ENCODE data around the gene AKR7A3.
A peak's percentile ranks its signal among the peaks of the same experiment; 100 is the strongest.

Gene AKR7A3

DNA sequence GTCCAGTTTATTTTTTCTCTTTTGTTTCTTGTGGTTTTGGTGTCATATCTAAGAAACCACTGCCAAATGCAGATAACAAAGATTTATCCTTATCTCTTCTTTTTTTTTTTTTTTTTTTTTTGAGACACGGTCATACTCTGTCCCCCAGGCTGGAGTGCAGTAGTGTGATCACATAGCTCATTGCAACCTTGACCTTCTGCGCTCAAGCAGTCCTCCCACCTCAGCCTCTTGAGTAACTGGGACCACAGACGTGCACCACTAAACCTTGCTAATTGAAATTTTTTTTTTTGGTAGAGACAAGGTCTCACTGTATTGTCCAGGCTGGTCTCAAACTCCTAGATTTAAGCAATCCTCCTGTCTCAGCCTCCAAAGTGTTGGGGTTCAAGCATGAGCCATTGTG lies 32.5 kb upstream of the AKR7A3 start:
- WGBS, 2 experiments = 87 to 95% methylated on average over 3 of the region's 3 CpGs

GRCh38 chr1:19319196-19319595 lies 30.6 kb upstream of the AKR7A3 start:
- no peaks in the 10 kb centered on the region for H3K4me1 ChIP-seq (ENCODE audit: control insufficient read depth, insufficient read depth, low read length)
- no peaks in the 10 kb centered on the region for H3K27me3 ChIP-seq (ENCODE audit: control insufficient read depth, insufficient read depth, low read length, poor library complexity, severe bottlenecking)
- 90 to 98% methylated on average over 3 of the region's 3 CpGs for whole genome bisulfite sequencing, 2 experiments
- no peaks in the 10 kb centered on the region for H3K36me3 ChIP-seq (ENCODE audit: control insufficient read depth, insufficient read depth, low read length)
- no peaks in the 10 kb centered on the region for H3K9me3 ChIP-seq (ENCODE audit: control insufficient read depth, low read length)
- H3K27ac ChIP-seq (ENCODE audit: insufficient read depth, low read depth, low read length, poor library complexity, severe bottlenecking) = no peak overlapping the region
- H3K4me3 ChIP-seq (ENCODE audit: insufficient read depth, low read depth, low read length) = no peak overlapping the region

More for the DNA sequence above, 32.5 kb upstream of the AKR7A3 start:
- Histone ChIP-seq H3K36me3 (ENCODE audit: control insufficient read depth, insufficient read depth, low read length) (peaks cover 2% of the 10 kb centered on the region), H3K9me3 (ENCODE audit: control insufficient read depth, low read length) (no peaks in the 10 kb centered on the region), H3K27me3 (ENCODE audit: control insufficient read depth, insufficient read depth, low read length, poor library complexity, severe bottlenecking) (no peaks in the 10 kb centered on the region), H3K4me3 (ENCODE audit: insufficient read depth, low read depth, low read length) (no peak overlapping the region), H3K4me1 (ENCODE audit: control insufficient read depth, insufficient read depth, low read length) (no peaks in the 10 kb centered on the region), H3K27ac (ENCODE audit: insufficient read depth, low read depth, low read length, poor library complexity, severe bottlenecking) (no peak overlapping the region)

- WGBS, 2 experiments = 80 to 81% methylated on average over 13 of the region's 13 CpGs
- Histone ChIP-seq H3K36me3 (ENCODE audit: control insufficient read depth, insufficient read depth, low read length) (no peaks in the 10 kb centered on the region), H3K27ac (ENCODE audit: insufficient read depth, low read depth, low read length, poor library complexity, severe bottlenecking) (no peak overlapping the region), H3K4me1 (ENCODE audit: control insufficient read depth, insufficient read depth, low read length) (peaks cover 6% of the 10 kb centered on the region), H3K27me3 (ENCODE audit: control insufficient read depth, insufficient read depth, low read length, poor library complexity, severe bottlenecking) (no peaks in the 10 kb centered on the region), H3K9me3 (ENCODE audit: control insufficient read depth, low read length) (no peaks in the 10 kb centered on the region), H3K4me3 (ENCODE audit: insufficient read depth, low read depth, low read length) (no peak overlapping the region)
Measured at GRCh38 chr1:19317126-19317910, 28.7 kb upstream of the AKR7A3 start.

DNA sequence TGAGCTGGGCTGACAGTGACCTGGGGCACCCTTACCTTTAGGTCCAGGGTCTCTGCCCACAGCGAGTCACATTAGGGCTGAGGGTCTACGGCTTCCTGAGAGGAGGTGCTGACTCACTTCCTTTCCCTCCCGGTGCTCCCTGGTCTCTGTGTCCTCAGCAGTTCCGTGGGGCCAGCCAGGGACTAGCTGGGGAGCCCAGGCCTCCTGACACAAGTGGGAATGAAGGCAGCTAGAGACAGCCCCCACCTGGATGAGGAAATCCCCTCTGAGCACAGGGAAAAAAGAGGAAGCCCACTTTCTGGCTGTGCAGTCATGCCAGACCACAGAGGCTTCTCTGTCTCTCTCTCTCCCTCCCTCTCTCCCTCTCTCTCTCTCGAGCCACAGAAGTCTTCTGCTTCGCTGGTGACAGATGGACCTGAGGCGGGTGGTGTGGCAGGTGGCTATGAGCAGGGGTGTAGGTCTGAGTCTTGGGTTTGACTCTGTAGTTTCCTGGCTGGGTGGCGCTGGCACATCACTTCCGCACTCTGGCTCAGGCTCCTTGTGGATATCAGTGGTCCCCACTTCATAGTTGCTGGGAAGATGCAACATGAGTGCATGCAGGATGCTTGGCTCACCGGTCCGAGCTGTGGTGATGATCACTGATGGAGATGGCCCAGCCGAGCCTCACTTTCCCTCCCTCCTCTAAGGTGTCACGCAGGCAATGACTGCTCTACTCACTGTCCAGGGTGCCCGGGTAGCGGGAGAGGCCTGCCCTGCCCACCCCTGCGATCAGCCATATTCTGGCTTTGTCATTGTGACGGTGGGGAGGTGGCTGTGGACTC lies 27.0 kb upstream of the AKR7A3 start:
- H3K36me3 ChIP-seq (ENCODE audit: control insufficient read depth, insufficient read depth, low read length) = no peaks in the 10 kb centered on the region
- no peaks in the 10 kb centered on the region for H3K9me3 ChIP-seq (ENCODE audit: control insufficient read depth, low read length)
- no peak overlapping the region for H3K4me3 ChIP-seq (ENCODE audit: insufficient read depth, low read depth, low read length)
- peaks cover 6% of the 10 kb centered on the region for H3K4me1 ChIP-seq (ENCODE audit: control insufficient read depth, insufficient read depth, low read length)
- no peaks in the 10 kb centered on the region for H3K27me3 ChIP-seq (ENCODE audit: control insufficient read depth, insufficient read depth, low read length, poor library complexity, severe bottlenecking)
- WGBS, 2 experiments = 83% methylated on average over 17 of the region's 17 CpGs
- H3K27ac ChIP-seq (ENCODE audit: insufficient read depth, low read depth, low read length, poor library complexity, severe bottlenecking) = no peak overlapping the region

DNA sequence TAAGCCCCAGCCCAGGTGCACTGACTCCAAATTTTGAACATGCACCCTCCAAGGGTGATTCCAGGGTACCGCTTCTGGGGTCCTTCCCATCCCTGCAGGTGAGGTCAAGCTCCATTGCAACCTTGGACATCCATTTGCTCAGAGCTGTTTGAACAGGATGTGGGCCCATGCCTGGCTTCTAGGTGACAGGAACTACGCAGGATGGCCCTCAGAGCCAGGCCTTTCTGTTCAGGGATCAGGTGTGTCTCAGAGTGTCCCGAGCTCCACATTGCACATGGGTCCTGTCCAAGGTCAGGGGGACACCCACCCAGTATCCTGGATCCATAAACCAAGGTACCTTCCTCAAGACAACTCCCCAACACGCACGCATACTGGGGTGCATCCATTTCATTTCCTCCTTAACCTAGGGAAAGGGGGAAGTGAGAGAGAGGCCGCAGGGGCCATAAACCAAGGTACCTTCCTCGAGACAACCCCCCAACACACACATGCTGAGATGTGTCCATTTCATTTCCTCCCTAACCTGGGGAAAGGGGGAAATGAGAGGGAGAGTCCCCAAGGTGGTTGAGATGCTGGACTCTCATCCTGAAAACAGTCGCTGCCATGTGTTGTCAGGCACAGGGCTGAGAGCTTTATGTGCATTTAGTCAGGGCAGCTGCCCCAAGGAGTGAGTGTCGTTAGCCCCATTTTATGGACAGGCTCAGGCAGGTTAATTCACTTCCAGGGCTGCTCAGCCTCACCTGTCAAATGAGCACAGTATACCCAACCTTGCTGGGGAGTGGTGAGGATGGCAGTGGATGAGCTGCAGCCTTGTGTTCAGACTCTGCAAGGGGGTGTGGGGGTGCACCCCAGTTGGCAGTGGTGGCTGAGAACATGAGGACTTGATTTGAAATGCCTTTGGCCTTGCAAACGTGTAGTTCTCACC lies 25.7 kb upstream of the AKR7A3 start:
- WGBS, 2 experiments = 93 to 97% methylated on average over 8 to 9 of the region's 10 CpGs
- no peak overlapping the region for H3K4me3 ChIP-seq (ENCODE audit: insufficient read depth, low read depth, low read length)
- H3K36me3 ChIP-seq (ENCODE audit: control insufficient read depth, insufficient read depth, low read length) = no peaks in the 10 kb centered on the region

DNA sequence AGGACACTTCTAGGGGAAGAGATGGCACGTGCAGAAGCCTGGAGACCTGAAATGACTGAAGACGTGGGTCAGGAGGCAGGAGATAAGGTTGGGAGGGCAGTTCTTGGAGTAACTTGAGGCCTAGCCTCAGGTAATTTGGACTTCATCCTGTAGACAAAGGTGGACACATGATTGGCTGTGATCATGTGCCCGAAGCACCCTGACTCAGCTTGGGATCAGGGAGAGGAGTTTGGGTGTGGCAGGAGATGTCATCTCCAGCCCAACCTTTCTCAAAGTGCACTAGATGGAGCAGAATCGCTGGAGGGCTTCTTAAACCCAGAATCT lies 25.0 kb upstream of the AKR7A3 start:
- Histone ChIP-seq H3K4me3 (ENCODE audit: insufficient read depth, low read depth, low read length) (no peak overlapping the region), H3K4me1 (ENCODE audit: control insufficient read depth, insufficient read depth, low read length) (peaks cover 6% of the 10 kb centered on the region), H3K36me3 (ENCODE audit: control insufficient read depth, insufficient read depth, low read length) (no peaks in the 10 kb centered on the region), H3K27me3 (ENCODE audit: control insufficient read depth, insufficient read depth, low read length, poor library complexity, severe bottlenecking) (no peaks in the 10 kb centered on the region), H3K9me3 (ENCODE audit: control insufficient read depth, low read length) (no peaks in the 10 kb centered on the region), H3K27ac (ENCODE audit: insufficient read depth, low read depth, low read length, poor library complexity, severe bottlenecking) (no peak overlapping the region)
- 92 to 95% methylated on average over 4 of the region's 4 CpGs for WGBS, 2 experiments

More for the DNA sequence above, 25.7 kb upstream of the AKR7A3 start:
- no peaks in the 10 kb centered on the region for H3K27me3 ChIP-seq (ENCODE audit: control insufficient read depth, insufficient read depth, low read length, poor library complexity, severe bottlenecking)
- H3K4me1 ChIP-seq (ENCODE audit: control insufficient read depth, insufficient read depth, low read length) = peaks cover 6% of the 10 kb centered on the region
- H3K9me3 ChIP-seq (ENCODE audit: control insufficient read depth, low read length) = no peaks in the 10 kb centered on the region
- H3K27ac ChIP-seq (ENCODE audit: insufficient read depth, low read depth, low read length, poor library complexity, severe bottlenecking) = no peak overlapping the region

GRCh38 chr1:19312782-19313635 lies 24.4 kb upstream of the AKR7A3 start:
- H3K27me3 ChIP-seq (ENCODE audit: control insufficient read depth, insufficient read depth, low read length, poor library complexity, severe bottlenecking) = no peaks in the 10 kb centered on the region
- H3K36me3 ChIP-seq (ENCODE audit: control insufficient read depth, insufficient read depth, low read length) = peaks cover 5% of the 10 kb centered on the region
- no peaks in the 10 kb centered on the region for H3K9me3 ChIP-seq (ENCODE audit: control insufficient read depth, low read length)
- peaks cover 6% of the 10 kb centered on the region for H3K4me1 ChIP-seq (ENCODE audit: control insufficient read depth, insufficient read depth, low read length)
- H3K27ac ChIP-seq (ENCODE audit: insufficient read depth, low read depth, low read length, poor library complexity, severe bottlenecking) = no peak overlapping the region
- H3K4me3 ChIP-seq (ENCODE audit: insufficient read depth, low read depth, low read length) = peak overlapping the region; percentile 75
- 56 to 59% methylated on average over 20 of the region's 20 CpGs for WGBS, 2 experiments

GRCh38 chr1:19311931-19312781 lies 23.6 kb upstream of the AKR7A3 start, which contains the start of the genes AKR7A2 and SLC66A1:
Gene AKR7A2, minus strand, starts transcription at chr1:19312144. Its CDS starts 20 bp downstream, at chr1:19312124.
Gene SLC66A1, plus strand, starts transcription at chr1:19312326. Its CDS starts 5,352 bp downstream, at chr1:19317678.
- Histone ChIP-seq H3K36me3 (ENCODE audit: control insufficient read depth, insufficient read depth, low read length) (peaks cover 13% of the 10 kb centered on the region), H3K4me3 (ENCODE audit: insufficient read depth, low read depth, low read length) (peak within 1 kb of the TSS; percentile 75), H3K27ac (ENCODE audit: insufficient read depth, low read depth, low read length, poor library complexity, severe bottlenecking) (no peak within 1 kb of the TSS), H3K27me3 (ENCODE audit: control insufficient read depth, insufficient read depth, low read length, poor library complexity, severe bottlenecking) (no peaks in the 10 kb centered on the region), H3K4me1 (ENCODE audit: control insufficient read depth, insufficient read depth, low read length) (peaks cover 6% of the 10 kb centered on the region), H3K9me3 (ENCODE audit: control insufficient read depth, low read length) (no peaks in the 10 kb centered on the region)
- 0 to 1% methylated on average over 105 of the region's 105 CpGs for WGBS, 2 experiments

Data from ectodermal cell (in vitro differentiated cells).